ENCODE results near the gene CDC37L1. TPM values are rescaled to one million over a fixed set of nuclear protein-coding genes. Genes with fewer than 3 reads are reported as not detected.

The CDC37L1 gene
- total RNA-seq, 4 donors from 2014 or later = 32.1 to 106 (median 37.7) TPM

DNA sequence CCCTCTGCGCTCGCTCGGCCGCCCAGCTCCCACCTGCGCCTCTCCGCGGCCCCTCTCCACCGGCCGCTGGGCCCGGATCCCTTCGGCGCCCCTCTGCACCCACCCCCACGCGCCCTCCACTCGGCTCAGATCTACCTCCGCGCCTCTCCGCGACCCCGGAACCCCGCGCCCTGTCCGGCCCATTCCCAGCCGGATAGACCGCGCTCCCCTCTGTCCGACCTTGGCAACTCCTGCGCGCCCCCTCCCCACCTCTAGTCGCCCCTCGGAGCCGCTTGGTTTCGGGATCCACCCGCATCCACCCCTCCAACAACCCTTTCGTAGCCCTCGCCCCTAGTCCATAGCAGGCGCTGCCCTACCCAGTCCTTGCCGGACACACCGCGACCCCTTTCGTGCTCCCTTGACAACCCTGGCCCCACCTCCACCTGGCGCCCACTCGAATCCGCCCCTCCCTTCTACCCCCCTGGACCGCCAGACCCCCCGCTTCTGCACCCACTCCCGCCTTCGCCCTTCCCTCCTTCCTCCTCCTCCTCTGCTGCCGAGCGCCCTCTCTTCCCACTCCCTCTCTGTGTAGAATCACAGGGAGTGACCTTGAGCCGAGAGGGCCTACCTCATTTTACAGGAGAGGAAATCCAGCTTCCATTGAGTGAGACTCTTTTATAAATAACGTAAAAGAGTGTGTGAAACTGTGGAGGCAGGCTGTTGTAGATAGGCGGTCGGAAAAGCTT lies 62.2 kb downstream of the CDC37L1 start:
- TF ChIP-seq, protein P1, sequence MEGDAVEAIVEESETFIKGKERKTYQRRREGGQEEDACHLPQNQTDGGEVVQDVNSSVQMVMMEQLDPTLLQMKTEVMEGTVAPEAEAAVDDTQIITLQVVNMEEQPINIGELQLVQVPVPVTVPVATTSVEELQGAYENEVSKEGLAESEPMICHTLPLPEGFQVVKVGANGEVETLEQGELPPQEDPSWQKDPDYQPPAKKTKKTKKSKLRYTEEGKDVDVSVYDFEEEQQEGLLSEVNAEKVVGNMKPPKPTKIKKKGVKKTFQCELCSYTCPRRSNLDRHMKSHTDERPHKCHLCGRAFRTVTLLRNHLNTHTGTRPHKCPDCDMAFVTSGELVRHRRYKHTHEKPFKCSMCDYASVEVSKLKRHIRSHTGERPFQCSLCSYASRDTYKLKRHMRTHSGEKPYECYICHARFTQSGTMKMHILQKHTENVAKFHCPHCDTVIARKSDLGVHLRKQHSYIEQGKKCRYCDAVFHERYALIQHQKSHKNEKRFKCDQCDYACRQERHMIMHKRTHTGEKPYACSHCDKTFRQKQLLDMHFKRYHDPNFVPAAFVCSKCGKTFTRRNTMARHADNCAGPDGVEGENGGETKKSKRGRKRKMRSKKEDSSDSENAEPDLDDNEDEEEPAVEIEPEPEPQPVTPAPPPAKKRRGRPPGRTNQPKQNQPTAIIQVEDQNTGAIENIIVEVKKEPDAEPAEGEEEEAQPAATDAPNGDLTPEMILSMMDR (IDR thresholded peaks at IDR 0.05; ENCODE audit: low read depth) = no peak

DNA sequence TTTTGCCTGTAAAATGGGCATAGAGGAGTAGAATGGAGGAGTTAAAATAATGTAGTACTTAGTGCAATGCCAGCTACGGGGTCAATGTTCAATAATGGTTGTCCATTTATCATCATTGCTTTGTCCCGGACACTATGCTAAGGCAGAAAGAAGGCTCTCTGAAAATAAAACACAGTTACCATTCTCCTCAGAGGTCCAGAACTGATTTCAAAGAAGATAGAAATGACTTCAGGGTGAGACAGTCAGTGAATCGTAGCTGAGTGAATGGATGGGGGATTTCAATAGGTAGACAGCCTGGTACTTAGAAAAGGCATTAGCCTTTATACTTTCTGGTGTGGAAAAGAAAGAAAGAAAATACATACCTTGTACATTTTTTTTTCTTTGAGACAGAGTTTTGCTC lies 62.9 kb downstream of the CDC37L1 start:
- TF ChIP-seq, protein P1 (IDR thresholded peaks at IDR 0.05; ENCODE audit: low read depth) = no peak

DNA sequence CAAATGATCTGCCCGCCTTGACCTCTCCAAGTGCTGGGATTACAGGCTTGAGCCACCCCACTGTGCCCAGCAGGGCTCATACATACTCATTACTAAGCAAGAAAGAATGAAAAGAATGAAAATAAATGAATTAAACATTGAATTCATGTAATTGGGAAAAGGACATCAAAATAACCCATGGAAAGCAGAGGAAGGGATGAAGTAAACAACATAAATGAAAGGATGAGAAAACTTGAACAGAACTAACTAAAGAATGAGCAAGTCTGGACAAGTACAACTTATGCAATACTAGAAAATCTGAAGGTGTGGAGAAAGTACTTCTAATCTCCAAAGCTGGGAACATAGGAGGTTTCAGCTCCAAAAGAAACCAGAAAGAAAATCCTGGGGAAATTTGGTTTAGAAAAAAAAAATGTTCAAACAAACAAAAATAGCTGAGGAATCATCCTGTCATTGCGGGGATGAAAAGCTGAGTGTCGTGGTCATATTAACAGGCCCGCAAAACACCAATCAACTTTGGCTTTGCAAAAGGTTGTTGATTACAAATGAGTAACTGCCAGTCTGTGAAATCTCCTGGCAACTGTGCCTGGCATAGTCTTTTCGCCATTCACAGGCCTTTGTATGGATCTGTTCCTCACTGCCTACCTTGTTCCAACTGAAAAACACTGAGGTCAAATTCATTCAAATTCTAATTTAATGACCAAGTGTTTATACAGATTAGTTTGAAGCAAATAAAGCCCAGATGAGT lies 63.9 kb downstream of the CDC37L1 start:
- TF ChIP-seq, protein P1 (IDR thresholded peaks at IDR 0.05; ENCODE audit: low read depth) = no peak

DNA sequence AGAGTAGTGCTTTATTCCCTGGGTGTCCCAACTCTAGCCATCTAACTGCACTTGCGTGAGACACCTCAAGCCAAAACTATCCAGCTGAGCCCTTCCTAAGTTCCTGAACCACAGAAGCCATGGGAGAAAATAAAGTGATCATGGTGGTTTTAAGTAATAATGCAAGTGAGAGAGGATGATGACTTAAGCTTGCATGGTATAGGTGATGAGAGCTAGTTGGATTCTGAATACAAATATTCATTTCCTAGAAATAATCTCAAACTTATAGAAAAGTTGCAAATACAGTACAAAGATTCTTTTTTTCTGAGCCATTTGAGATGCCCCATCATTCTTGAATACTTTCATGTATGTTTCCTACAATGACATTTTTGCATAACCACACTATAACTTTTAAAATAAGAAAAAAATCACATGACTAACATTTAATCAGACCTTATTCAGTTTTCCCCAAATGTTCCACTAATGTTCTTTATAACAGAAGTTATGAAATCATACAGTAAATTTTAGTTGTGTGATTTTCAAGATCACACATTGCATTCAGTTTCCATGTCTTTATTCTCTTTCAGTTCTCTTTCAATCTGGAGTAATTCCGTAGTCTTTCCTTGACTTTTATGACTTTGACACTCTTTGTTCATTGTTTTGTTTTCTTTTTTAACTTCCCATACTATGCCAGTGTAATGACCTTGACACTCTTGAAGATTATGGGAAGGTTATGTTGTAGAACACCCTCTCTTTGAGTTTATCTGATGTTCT lies 67.1 kb downstream of the CDC37L1 start:
- TF ChIP-seq, protein P1 (IDR thresholded peaks at IDR 0.05; ENCODE audit: low read depth) = no peak

DNA sequence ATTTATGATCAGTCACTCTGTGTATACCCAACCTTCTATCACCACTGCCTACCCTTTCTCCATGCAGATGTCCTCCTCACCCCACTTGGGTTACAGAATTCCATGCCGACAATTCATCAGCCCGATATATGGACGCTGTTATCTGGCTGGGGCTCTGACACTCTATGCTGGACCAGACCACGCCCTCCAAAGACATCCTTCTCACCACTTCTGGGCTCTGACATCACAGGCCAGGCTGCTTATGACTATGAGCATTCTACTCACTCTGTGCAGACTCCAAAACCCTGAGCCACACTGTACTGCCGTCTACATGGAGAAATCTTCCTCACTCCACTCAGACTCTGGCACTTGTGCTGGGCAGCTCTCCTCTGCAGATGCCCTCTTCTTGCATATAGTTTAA lies 69.2 kb downstream of the CDC37L1 start:
- TF ChIP-seq, protein P1 (IDR thresholded peaks at IDR 0.05; ENCODE audit: low read depth) = no peak

DNA sequence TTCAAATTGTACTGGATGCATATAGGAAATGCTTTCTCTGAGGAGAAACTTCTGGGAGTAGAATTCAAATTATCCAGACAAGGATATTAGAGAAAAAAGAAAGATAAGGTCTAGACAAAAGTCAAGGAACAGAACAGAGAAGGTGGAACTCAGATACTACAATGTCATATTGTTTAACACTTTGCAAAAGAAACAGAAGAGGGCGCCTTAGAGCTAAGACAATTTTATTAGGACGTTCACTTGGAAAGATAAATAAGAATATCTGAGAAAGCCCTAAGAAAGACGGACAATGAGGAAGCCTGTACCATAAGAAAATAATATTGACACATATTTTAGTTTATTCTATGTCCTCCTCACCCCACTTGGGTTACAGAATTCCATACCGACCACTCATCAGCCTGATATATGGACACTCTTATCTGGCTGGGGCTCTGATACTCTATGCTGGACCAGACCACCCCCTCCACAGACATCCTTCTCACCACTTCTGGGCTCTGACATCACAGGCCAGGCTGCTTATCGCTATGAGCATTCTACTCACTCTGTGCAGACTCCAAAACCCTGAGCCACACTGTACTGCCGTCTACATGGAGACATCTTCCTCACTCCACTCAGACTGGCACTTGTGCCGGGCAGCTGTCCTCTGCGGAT lies 70.8 kb downstream of the CDC37L1 start:
- TF ChIP-seq, protein P1 (IDR thresholded peaks at IDR 0.05; ENCODE audit: low read depth) = no peak
